RPMI8226 (cell line): Measurements from ENCODE around the gene TWSG1.
"Not testable (repeated sequence)": the region's sequence is repeated elsewhere in the genome, so short reads cannot be mapped to it uniquely, and the experiment has no call there.

Source experiments
- DNase-seq: peaks from one replicate; pipeline ENCODE4 v3.0.0-alpha.2; 2015

Gene TWSG1

GRCh38 chr18:9428862-9429661 lies 94.5 kb downstream of the TWSG1 start:
- no peak for DNase-seq

- no peak for DNase-seq
These were observed 95.1 kb downstream of the TWSG1 start for GRCh38 chr18:9429662-9429993.

- DNase-seq, result not testable (repeated sequence)
These were observed 95.7 kb downstream of the TWSG1 start for GRCh38 chr18:9430315-9430714.

- DNase-seq, result no peak
These were observed 96.7 kb downstream of the TWSG1 start for GRCh38 chr18:9431296-9431695.

GRCh38 chr18:9433122-9433521 lies 98.5 kb downstream of the TWSG1 start:
- DNase-seq, result not testable (repeated sequence)

- DNase-seq, result no peak
These were observed 99.1 kb downstream of the TWSG1 start for GRCh38 chr18:9433671-9434121.

GRCh38 chr18:9434122-9434701 lies 99.6 kb downstream of the TWSG1 start:
- no peak for DNase-seq

GRCh38 chr18:9435041-9435440 lies 100.5 kb downstream of the TWSG1 start:
- DNase-seq, result no peak

- DNase-seq, result no peak
These were observed 101.8 kb downstream of the TWSG1 start for GRCh38 chr18:9436206-9436929.

- DNase-seq, result no peak
These were observed 102.5 kb downstream of the TWSG1 start for GRCh38 chr18:9437021-9437437.

- DNase-seq, result no peak
These were observed 103.1 kb downstream of the TWSG1 start for GRCh38 chr18:9437672-9438071.

- no peak for DNase-seq
These were observed 106.5 kb downstream of the TWSG1 start for GRCh38 chr18:9441061-9441460.

GRCh38 chr18:9444549-9444948 lies 110.0 kb downstream of the TWSG1 start:
- DNase-seq, result no peak

- DNase-seq, result no peak
These were observed 112.3 kb downstream of the TWSG1 start for GRCh38 chr18:9446839-9447238.

GRCh38 chr18:9447334-9447733 lies 112.8 kb downstream of the TWSG1 start:
- no peak for DNase-seq

- DNase-seq, result no peak
These were observed 115.2 kb downstream of the TWSG1 start for GRCh38 chr18:9449600-9450414.

GRCh38 chr18:9450920-9451319 lies 116.3 kb downstream of the TWSG1 start:
- not testable (repeated sequence) for DNase-seq
